GM12878 (cell line): ENCODE data around the gene GLIPR2. TPM values are rescaled to one million over a fixed set of nuclear protein-coding genes. Genes with fewer than 3 reads are reported as not detected.

Experiments used
- FOXK2 ChIP-seq: fragments of 450-650 bp; IDR thresholded peaks from 2 replicates; pipeline ENCODE4 v1.6.1; 2017; ENCODE audit warnings: mild to moderate bottlenecking, moderate library complexity
- HDAC6 ChIP-seq: fragments of 200-600 bp; sonication (generic); IDR thresholded peaks from one replicate; pipeline ENCODE4 v1.8.0; 2017; ENCODE audit warnings: antibody characterized with exemption; ENCODE audit not compliant: unreplicated experiment
- IKZF1 ChIP-seq: fragments of 450-650 bp; conservative IDR thresholded peaks from 2 replicates; pipeline ENCODE4 v1.6.1; 2017; ENCODE audit warnings: antibody characterized with exemption, mild to moderate bottlenecking
- MYB ChIP-seq: fragments of 150-350 bp; IDR thresholded peaks from 2 replicates; pipeline ENCODE4 v1.6.1; 2014; ENCODE audit warnings: mild to moderate bottlenecking, low read depth, low read length, borderline replicate concordance
- MYC ChIP-seq: IDR thresholded peaks from 2 replicates; pipeline ENCODE4 v1.6.1; 2011; ENCODE audit warnings: mild to moderate bottlenecking, low read length, moderate library complexity, inconsistent platforms; ENCODE audit not compliant: insufficient read depth, insufficient replicate concordance, insufficient read length, severe bottlenecking
- NRF1 ChIP-seq: conservative IDR thresholded peaks from 2 replicates; pipeline ENCODE4 v1.6.1; 2011; ENCODE audit warnings: mild to moderate bottlenecking, low read depth, low read length, improper control_type of control experiment
- ZNF207 ChIP-seq: fragments of 450-650 bp; IDR thresholded peaks from 2 replicates; pipeline ENCODE4 v1.6.1; 2014; ENCODE audit warnings: antibody characterized with exemption, mild to moderate bottlenecking, borderline replicate concordance
- polyA plus RNA-seq, 11 experiments: library from polyadenylated mRNA; depleted of rRNA in 4 of 11; unstranded in 6 of 11; stranded (reverse) in 5 of 11; fragments of >200 nt; fragmentation: Nextera tagmentation in 4 of 11; fragmentation: Illumina TruSeq in 1 of 11; extraction: Ambion mirVana in 4 of 11; extraction: Trizol in 1 of 11; gene quantifications; 1 replicate in 1 of 11; 2 replicates in 10 of 11; pipeline versions ENCODE4 v1.2.1 to v1.2.3, GENCODE V29; 2011 to 2016; ENCODE audit warnings: inconsistent platforms in 2 of 11, missing spikeins in 2 of 11, low read depth in 1 of 11
- total RNA-seq, 4 experiments: library from RNA; depleted of rRNA in 3 of 4; stranded (reverse); fragments of >200 nt in 3 of 4; fragmentation: Illumina TruSeq in 1 of 4; extraction: Trizol in 1 of 4; gene quantifications; 2 replicates each; pipeline versions ENCODE4 v1.2.1 to v1.2.3, GENCODE V29; 2013 to 2021
- TF ChIP-seq, protein P1 (sequence below): IDR thresholded peaks from 2 replicates; pipeline ENCODE4 v1.6.1; 2011; ENCODE audit warnings: borderline replicate concordance, low read depth, mild to moderate bottlenecking, moderate library complexity, low read length; ENCODE audit not compliant: insufficient read depth, poor library complexity, severe bottlenecking
- TF ChIP-seq, protein P2 (sequence below): fragments of 450-650 bp; IDR thresholded peaks from 2 replicates; pipeline ENCODE4 v1.6.1; 2016; ENCODE audit warnings: mild to moderate bottlenecking, moderate library complexity, borderline replicate concordance
- TF ChIP-seq, protein P3 (sequence below): fragments of 450-650 bp; IDR thresholded peaks from 2 replicates; pipeline ENCODE4 v1.6.1; 2018; ENCODE audit warnings: borderline replicate concordance, mild to moderate bottlenecking; ENCODE audit not compliant: partially characterized antibody
- TF ChIP-seq, protein P4 (sequence below): IDR thresholded peaks from 2 replicates; pipeline ENCODE4 v1.6.1; 2012; ENCODE audit warnings: low read depth, low read length, improper control_type of control experiment
- TF ChIP-seq, protein P5 (sequence below): IDR thresholded peaks from 2 replicates; pipeline ENCODE4 v1.6.1; 2012; ENCODE audit warnings: improper control_type of control experiment, low read depth, low read length; ENCODE audit not compliant: insufficient replicate concordance

GLIPR2 gene
- total and polyA plus RNA-seq, 10 of the 15 experiments (the other 5 are each of a cell fraction or from before 2014, with no cell fraction given), result 0.41 to 3.5 (median 2.2) TPM

DNA sequence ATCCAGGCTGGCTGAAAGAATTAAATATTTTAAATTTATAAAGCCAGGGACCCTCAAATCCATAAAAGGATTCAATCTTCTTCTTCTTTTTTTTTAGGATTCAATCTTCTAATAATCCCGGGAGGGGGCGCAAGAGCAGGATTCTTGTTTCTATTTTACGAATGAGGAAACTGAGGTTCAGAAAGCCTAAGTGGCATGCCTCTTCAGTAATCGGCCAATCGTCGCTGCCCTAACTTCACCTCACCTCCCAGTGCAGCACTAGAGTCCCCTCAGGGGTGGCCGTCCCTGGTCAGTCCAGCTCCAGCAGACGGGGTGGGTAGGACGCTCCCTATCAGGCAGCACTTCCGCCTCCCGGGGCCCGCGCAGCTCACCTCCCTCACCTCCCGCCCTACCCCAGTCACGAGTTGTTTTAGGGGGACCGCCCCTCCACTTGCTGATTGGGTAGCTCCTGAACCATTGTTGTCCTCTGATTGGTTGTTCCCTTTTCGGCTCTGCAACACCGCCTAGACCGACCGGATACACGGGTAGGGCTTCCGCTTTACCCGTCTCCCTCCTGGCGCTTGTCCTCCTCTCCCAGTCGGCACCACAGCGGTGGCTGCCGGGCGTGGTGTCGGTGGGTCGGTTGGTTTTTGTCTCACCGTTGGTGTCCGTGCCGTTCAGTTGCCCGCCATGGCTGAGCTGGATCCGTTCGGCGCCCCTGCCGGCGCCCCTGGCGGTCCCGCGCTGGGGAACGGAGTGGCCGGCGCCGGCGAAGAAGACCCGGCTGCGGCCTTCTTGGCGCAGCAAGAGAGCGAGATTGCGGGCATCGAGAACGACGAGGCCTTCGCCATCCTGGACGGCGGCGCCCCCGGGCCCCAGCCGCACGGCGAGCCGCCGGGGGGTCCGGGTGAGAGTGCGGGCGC, 54.1 kb downstream of the GLIPR2 start, which contains the start of gene CLTA (continued):
- no peak for TF ChIP-seq MYC
- no peak for TF ChIP-seq ZNF207
- TF ChIP-seq, protein P1, sequence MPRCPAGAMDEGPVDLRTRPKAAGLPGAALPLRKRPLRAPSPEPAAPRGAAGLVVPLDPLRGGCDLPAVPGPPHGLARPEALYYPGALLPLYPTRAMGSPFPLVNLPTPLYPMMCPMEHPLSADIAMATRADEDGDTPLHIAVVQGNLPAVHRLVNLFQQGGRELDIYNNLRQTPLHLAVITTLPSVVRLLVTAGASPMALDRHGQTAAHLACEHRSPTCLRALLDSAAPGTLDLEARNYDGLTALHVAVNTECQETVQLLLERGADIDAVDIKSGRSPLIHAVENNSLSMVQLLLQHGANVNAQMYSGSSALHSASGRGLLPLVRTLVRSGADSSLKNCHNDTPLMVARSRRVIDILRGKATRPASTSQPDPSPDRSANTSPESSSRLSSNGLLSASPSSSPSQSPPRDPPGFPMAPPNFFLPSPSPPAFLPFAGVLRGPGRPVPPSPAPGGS, result no peak
- 0 out of 2 replicates have a peak, but pooled peaks have one; percentile 57 for TF ChIP-seq FOXK2
- TF ChIP-seq MYB, result no peak
- peak; percentile 76 for TF ChIP-seq IKZF1
- TF ChIP-seq NRF1, result peak; percentile 41; the same call in 1 of the 2 replicates
- TF ChIP-seq, protein P2, sequence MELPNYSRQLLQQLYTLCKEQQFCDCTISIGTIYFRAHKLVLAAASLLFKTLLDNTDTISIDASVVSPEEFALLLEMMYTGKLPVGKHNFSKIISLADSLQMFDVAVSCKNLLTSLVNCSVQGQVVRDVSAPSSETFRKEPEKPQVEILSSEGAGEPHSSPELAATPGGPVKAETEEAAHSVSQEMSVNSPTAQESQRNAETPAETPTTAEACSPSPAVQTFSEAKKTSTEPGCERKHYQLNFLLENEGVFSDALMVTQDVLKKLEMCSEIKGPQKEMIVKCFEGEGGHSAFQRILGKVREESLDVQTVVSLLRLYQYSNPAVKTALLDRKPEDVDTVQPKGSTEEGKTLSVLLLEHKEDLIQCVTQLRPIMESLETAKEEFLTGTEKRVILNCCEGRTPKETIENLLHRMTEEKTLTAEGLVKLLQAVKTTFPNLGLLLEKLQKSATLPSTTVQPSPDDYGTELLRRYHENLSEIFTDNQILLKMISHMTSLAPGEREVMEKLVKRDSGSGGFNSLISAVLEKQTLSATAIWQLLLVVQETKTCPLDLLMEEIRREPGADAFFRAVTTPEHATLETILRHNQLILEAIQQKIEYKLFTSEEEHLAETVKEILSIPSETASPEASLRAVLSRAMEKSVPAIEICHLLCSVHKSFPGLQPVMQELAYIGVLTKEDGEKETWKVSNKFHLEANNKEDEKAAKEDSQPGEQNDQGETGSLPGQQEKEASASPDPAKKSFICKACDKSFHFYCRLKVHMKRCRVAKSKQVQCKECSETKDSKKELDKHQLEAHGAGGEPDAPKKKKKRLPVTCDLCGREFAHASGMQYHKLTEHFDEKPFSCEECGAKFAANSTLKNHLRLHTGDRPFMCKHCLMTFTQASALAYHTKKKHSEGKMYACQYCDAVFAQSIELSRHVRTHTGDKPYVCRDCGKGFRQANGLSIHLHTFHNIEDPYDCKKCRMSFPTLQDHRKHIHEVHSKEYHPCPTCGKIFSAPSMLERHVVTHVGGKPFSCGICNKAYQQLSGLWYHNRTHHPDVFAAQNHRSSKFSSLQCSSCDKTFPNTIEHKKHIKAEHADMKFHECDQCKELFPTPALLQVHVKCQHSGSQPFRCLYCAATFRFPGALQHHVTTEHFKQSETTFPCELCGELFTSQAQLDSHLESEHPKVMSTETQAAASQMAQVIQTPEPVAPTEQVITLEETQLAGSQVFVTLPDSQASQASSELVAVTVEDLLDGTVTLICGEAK, result peak; percentile 87; the same call in 1 of the 2 replicates
- TF ChIP-seq, protein P3, sequence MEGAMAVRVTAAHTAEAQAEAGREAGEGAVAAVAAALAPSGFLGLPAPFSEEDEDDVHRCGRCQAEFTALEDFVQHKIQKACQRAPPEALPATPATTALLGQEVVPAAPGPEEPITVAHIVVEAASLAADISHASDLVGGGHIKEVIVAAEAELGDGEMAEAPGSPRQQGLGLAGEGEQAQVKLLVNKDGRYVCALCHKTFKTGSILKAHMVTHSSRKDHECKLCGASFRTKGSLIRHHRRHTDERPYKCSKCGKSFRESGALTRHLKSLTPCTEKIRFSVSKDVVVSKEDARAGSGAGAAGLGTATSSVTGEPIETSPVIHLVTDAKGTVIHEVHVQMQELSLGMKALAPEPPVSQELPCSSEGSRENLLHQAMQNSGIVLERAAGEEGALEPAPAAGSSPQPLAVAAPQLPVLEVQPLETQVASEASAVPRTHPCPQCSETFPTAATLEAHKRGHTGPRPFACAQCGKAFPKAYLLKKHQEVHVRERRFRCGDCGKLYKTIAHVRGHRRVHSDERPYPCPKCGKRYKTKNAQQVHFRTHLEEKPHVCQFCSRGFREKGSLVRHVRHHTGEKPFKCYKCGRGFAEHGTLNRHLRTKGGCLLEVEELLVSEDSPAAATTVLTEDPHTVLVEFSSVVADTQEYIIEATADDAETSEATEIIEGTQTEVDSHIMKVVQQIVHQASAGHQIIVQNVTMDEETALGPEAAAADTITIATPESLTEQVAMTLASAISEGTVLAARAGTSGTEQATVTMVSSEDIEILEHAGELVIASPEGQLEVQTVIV, result peak; percentile 89
- TF ChIP-seq HDAC6, result peak; percentile 85
- TF ChIP-seq, protein P4, sequence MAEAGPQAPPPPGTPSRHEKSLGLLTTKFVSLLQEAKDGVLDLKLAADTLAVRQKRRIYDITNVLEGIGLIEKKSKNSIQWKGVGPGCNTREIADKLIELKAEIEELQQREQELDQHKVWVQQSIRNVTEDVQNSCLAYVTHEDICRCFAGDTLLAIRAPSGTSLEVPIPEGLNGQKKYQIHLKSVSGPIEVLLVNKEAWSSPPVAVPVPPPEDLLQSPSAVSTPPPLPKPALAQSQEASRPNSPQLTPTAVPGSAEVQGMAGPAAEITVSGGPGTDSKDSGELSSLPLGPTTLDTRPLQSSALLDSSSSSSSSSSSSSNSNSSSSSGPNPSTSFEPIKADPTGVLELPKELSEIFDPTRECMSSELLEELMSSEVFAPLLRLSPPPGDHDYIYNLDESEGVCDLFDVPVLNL, result peak; percentile 63; the same call in 1 of the 2 replicates
- TF ChIP-seq, protein P5, sequence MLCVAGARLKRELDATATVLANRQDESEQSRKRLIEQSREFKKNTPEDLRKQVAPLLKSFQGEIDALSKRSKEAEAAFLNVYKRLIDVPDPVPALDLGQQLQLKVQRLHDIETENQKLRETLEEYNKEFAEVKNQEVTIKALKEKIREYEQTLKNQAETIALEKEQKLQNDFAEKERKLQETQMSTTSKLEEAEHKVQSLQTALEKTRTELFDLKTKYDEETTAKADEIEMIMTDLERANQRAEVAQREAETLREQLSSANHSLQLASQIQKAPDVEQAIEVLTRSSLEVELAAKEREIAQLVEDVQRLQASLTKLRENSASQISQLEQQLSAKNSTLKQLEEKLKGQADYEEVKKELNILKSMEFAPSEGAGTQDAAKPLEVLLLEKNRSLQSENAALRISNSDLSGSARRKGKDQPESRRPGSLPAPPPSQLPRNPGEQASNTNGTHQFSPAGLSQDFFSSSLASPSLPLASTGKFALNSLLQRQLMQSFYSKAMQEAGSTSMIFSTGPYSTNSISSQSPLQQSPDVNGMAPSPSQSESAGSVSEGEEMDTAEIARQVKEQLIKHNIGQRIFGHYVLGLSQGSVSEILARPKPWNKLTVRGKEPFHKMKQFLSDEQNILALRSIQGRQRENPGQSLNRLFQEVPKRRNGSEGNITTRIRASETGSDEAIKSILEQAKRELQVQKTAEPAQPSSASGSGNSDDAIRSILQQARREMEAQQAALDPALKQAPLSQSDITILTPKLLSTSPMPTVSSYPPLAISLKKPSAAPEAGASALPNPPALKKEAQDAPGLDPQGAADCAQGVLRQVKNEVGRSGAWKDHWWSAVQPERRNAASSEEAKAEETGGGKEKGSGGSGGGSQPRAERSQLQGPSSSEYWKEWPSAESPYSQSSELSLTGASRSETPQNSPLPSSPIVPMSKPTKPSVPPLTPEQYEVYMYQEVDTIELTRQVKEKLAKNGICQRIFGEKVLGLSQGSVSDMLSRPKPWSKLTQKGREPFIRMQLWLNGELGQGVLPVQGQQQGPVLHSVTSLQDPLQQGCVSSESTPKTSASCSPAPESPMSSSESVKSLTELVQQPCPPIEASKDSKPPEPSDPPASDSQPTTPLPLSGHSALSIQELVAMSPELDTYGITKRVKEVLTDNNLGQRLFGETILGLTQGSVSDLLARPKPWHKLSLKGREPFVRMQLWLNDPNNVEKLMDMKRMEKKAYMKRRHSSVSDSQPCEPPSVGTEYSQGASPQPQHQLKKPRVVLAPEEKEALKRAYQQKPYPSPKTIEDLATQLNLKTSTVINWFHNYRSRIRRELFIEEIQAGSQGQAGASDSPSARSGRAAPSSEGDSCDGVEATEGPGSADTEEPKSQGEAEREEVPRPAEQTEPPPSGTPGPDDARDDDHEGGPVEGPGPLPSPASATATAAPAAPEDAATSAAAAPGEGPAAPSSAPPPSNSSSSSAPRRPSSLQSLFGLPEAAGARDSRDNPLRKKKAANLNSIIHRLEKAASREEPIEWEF, result peak; percentile 39
